GM19463 (cell line): ENCODE results near the gene FAM219B.
"Not testable (repeated sequence)": the region's sequence is repeated elsewhere in the genome, so short reads cannot be mapped to it uniquely, and the experiment has no call there.

ENCODE experiments used
- ATAC-seq: cut with Tn5 transposase; IDR thresholded peaks from one replicate; pipeline ENCODE4 v1.9.1; 2021; ENCODE audit warnings: mild to moderate bottlenecking, moderate library complexity; ENCODE audit not compliant: unreplicated experiment

The FAM219B gene

GRCh38 chr15:74904190-74904805 lies 2.4 kb downstream of the FAM219B start:
- ATAC-seq, result no peak

GRCh38 chr15:74903676-74904075 lies 3.0 kb downstream of the FAM219B start:
- ATAC-seq, result no peak

DNA sequence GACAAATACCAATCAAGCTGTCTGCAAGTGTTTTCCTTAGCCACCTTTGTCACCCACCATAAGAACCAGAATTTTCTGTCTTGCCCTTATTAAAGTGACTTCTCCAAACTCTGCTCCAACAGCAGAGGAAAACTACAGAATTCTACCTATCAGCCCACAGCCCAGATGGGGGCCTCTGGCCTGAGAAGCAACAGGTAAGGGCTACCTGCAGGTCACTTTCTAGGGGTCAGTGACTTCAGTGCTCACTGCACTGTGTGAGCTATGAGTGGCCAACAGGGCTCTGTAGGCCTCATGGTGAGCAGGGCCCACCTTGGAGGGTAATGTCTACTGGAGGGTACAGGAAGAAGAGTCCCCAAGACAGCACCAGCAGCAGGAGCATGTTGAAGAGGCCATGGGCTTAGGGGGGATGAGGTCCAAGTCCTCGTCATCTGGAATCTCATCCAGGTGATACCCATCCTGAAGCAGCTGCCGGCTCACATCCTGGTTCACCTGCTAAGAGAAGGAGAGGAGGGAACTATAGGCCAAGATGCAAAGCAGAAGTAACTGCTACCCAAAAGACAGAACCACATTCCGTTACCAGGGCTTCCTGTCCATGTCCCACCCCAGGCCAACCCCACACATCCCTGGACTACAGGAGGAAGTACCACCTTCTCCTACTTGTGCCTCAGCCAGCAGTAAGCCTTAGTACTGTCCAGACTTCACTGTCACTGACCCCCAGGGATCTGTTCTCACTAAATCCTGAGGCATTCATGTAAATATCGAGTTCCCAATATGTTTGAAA lies 4.2 kb downstream of the FAM219B start:
- no peak for ATAC-seq

- no peak for ATAC-seq
These were observed 5.0 kb downstream of the FAM219B start for GRCh38 chr15:74901612-74902063.

DNA sequence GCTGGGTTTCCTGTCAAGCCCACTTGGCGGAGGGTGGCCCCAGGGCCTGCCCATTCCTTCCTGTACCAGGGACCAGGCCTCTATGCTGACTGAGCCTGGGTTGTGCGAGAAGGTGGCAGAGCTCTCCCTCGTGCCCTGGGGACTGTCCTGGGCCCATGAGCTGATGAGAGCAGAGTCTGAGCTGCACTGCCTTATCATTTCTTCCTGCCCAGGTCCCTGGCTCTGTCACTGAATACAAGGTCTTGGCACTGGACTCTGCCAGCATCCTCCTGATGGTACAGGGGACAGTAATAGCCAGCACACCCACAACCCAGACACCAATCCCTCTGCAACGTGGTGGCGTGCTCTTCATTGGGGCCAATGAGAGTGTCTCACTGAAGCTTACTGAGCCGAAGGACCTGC lies 9.3 kb downstream of the FAM219B start:
- ATAC-seq, result no peak

DNA sequence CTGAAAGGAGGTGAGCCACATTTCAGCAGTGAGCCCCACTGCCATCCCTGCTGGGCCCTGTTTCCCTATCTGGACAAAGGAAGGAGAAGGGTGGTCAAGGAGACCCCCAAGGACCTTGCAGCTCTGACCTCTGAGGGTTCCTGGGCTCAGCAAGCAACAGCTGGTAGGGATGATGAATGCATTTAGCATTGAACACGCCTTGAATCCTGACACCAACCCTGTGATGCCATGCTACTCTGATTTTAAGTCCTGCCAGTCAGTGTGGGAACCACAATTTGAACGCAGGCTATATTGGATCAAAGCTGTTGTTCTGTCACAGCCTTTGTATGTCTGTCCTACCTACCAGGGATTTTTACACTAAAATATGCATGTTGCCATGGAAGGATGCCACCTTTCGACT lies 10.3 kb downstream of the FAM219B start:
- ATAC-seq, result no peak

- no peak for ATAC-seq
These were observed 10.8 kb downstream of the FAM219B start for GRCh38 chr15:74895830-74896229.

- not testable (repeated sequence) for ATAC-seq
These were observed 12.3 kb downstream of the FAM219B start for GRCh38 chr15:74894383-74894782.

DNA sequence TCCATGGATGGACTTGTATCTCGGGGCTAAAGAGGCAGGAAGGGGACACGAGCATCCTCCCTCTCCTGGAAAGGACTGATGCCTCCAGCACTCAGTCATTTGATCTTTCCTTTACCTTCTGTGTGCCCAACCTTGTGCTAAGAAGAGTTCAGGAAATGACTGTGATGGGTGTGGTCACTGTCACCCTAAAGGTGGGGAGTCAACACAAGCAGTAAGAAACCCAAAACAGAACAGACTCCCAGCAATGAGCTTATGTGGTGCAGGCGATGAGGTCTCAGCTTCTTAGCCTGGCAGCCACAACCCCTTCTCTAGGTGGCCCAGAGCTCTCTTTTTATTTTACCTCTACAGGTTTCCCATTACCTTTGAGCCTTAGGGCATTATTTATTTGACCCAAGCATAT lies 13.0 kb downstream of the FAM219B start:
- ATAC-seq, result no peak

DNA sequence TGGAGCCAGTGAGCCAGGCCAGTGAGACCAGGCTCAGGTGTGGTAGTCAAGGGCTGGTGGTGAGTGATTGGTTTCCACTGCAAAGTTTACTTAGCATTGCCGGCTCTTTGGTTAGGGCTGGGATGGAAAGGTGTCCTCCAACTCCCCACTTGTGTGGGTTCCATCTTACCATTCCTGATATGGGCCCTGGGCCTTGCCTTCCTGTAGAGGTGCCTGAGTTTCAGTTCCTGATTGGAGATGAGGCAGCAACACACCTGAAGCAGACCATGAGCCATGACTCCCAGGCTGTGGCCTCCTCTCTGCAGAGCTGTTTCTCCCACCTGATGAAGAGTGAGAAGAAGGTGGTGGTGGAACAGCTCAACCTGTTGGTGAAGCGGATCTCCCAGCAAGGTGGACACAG lies 13.7 kb downstream of the FAM219B start:
- ATAC-seq, result no peak

DNA sequence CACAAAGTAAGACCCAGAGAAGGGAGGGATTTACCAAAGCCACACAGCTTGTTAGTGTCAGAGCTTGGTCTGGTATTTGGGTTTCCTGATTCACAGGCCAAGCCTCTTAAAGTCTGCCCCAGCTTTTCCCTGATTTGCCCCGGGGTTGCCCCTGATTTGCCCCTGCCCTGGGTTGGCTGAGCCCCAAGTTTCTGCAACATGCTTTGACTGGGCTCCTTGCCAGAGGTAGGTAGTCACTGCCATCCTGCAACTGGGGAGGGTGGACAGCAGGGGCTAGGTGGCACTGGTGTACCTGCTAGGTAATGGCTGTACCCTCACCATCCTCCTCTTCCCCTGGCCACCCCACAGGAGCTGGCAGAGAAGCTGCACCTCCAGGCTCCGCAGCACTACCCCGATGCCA lies 14.3 kb downstream of the FAM219B start:
- no peak for ATAC-seq

- ATAC-seq, result no peak
These were observed 15.2 kb downstream of the FAM219B start for GRCh38 chr15:74891469-74891868.

DNA sequence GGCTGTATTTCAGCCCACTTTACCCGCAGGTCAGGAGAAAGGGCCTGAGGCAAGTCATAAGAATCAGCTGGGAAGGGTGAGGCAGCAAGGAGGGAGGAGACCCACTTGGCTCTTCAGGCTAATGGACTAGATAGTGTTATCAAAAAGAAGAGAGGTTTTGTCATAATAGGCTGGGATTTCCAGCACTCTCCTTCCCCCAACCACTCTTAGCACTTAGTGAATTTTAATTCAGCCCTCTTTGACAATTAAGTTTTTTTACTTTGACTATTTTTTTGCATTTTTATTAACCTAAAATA lies 16.0 kb downstream of the FAM219B start:
- no peak for ATAC-seq

GRCh38 chr15:74889883-74890664 lies 16.6 kb downstream of the FAM219B start, which contains the start of gene MPI:
Gene MPI (plus strand): TSS chr15:74890042. CDS start chr15:74890074, 32 bp downstream.
- peak; percentile 92 for ATAC-seq

DNA sequence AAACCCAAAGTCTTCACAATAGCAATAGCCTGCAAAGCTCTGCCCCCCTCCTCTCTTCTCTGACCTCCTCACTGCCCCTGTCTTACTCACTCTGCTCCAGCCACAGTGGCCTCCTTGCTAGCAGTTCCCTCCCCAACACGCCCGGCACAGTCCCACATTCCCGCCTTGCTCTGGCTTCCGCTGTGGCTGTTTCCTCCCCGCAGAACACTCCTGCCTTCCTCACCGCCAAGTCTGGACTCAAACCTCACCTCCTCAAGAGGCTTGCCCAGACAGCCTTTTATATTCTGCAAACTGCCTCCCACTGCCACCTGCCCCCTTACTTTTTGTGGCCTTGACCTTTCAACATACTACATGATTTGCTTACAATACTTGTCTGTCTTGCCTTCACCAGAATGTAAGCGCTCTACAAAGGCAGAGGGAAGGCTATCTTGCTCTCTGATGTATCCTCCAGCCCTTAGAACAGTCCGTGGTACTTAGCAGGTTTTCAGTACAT lies 17.2 kb downstream of the FAM219B start:
- no peak for ATAC-seq

DNA sequence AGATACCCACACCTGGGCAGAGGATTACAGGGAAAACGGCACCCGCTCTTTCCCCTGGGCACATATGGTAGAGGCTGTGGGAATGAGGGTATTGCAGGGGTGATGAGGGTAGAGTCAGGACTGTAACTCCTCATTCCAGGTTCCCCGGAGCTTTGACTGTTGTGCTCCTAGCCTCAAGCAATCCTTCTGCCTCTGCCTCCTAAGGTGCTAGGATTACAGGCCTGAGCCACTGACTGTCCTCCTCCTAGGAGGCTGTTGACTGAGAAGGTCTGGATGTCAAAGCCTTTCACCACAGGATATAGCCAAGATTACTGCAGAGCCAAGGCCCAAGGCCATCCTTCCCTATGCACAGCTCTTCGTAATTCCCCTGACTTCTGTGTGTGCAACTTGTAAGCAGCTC lies 17.9 kb downstream of the FAM219B start:
- ATAC-seq, result no peak

DNA sequence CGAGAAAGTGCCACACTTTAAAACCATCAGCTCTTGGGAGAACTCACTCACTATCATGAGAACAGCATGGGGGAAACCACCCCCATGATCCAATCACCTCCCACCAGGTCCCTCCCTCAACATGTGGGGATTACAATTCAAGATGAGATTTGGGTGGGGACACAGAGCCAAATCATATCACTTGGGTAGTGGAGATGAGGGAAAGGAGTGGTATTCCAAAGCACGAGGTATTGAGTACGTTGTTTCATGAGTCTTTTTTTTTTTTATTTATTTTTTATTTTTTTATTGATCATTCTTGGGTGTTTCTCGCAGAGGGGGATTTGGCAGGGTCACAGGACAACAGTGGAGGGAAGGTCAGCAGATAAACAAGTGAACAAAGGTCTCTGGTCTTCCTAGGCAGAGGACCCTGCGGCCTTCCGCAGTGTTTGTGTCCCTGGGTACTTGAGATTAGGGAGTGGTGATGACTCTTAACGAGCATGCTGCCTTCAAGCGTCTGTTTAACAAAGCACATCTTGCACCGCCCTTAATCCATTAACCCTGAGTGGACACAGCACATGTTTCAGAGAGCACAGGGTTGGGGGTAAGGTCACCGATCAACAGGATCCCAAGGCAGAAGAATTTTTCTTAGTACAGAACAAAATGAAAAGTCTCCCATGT lies 19.0 kb downstream of the FAM219B start:
- ATAC-seq, result not testable (repeated sequence)

GRCh38 chr15:74885461-74885860 lies 21.2 kb downstream of the FAM219B start:
- ATAC-seq, result no peak

GRCh38 chr15:74884428-74885223 lies 22.0 kb downstream of the FAM219B start:
- ATAC-seq, result no peak

DNA sequence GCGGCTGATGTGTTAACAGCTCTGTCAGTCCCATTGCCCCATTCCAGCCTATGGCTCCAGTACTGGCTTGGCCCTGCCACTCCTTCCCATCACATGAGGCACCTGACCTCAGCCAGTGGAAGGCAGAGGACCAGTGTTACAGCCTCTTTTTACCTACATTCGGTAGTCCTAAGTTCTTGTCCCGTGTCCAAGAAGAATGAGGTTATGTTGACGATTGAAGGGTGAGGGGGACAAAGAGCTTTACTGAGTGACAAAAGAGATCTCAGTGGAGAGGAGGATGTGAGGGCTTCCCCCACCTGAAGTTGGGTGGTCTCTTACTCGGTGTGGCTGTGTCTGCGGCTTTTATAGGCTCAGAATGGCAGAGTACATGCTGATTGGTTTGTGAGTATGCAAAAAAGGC lies 24.1 kb downstream of the FAM219B start:
- no peak for ATAC-seq
